Kidney (tissue), 14 donors: ENCODE data around the gene PNMA8B. TPM values are rescaled to one million over a fixed set of nuclear protein-coding genes. Genes with fewer than 3 reads are reported as not detected.

ENCODE experiments used
- DNase-seq, 5 donors: peaks; one replicate each; pipeline ENCODE4 v3.0.0-alpha.2; 2013 to 2020
- FAIRE-seq: peaks from 2 replicates; lab custom pipeline; 2012; peaks lifted over from hg19 to GRCh38; lab: Jason Lieb, UNC
- H3K27ac ChIP-seq, 2 donors: one replicate each; pipeline ENCODE4 v1.7.0; 2013; ENCODE audit warnings: low read depth in 2 of 2, low read length in 2 of 2, inconsistent platforms in 1 of 2
- H3K27me3 ChIP-seq: one replicate; pipeline ENCODE4 v1.7.1; 2013; ENCODE audit warnings: low read length, inconsistent platforms; ENCODE audit not compliant: control insufficient read depth, insufficient read depth
- H3K36me3 ChIP-seq, 3 donors: one replicate each; pipeline versions ENCODE4 v1.7.0 to v1.7.1; 2013; ENCODE audit warnings: low read length in 3 of 3, control low read depth in 1 of 3, inconsistent platforms in 1 of 3; ENCODE audit not compliant: insufficient read depth in 3 of 3, control insufficient read depth in 2 of 3
- H3K4me1 ChIP-seq, 3 donors: one replicate each; pipeline versions ENCODE4 v1.7.0 to v1.7.1; 2013; ENCODE audit warnings: low read length in 3 of 3, inconsistent platforms in 1 of 3, low read depth in 1 of 3; ENCODE audit not compliant: control insufficient read depth in 2 of 3, insufficient read depth in 2 of 3
- H3K4me3 ChIP-seq, 3 donors: one replicate each; pipeline versions ENCODE4 v1.7.0 to v1.8.1; 2013; ENCODE audit warnings: low read length in 3 of 3, control low read depth in 1 of 3, inconsistent platforms in 1 of 3
- H3K9ac ChIP-seq, 3 donors: one replicate each; pipeline versions ENCODE4 v1.7.0 to v1.7.1; 2013; ENCODE audit warnings: low read length in 3 of 3, control low read depth in 1 of 3, inconsistent platforms in 1 of 3
- H3K9me3 ChIP-seq, 3 donors: one replicate each; pipeline versions ENCODE4 v1.7.0 to v1.7.1; 2013; ENCODE audit warnings: low read length in 3 of 3, control low read depth in 1 of 3, inconsistent platforms in 1 of 3; ENCODE audit not compliant: control insufficient read depth in 2 of 3, insufficient read depth in 1 of 3
- intact Hi-C: fragments of 100-400 bp; cut with DNase I; formaldehyde crosslinking; loops from one replicate; pipeline ENCODE4 v1.11.1; 2022
- polyA plus RNA-seq: library from polyadenylated mRNA; stranded (reverse); fragments of 350-450 nt; fragmentation: Illumina TruSeq; extraction: RNeasy Lipid Tissue Mini Kit (QIAGEN cat#74804); gene quantifications from one replicate; pipeline ENCODE4 v1.2.3, GENCODE V29; 2014; ENCODE audit warnings: low read depth, low replicate concordance; ENCODE audit not compliant: insufficient read depth
- total RNA-seq: library from RNA; stranded (reverse); fragmentation: NEBNext Ultra II Directional; extraction: Animal tissue kit (Norgen Biotek cat#: 25700); gene quantifications from one replicate; pipeline ENCODE4 v1.2.1, GENCODE V29; 2021
- TF ChIP-seq, protein P1 (sequence below): IDR thresholded peaks from 3 replicates; pipeline ENCODE4 v1.5.1; 2012; ENCODE audit warnings: mild to moderate bottlenecking, moderate library complexity, borderline replicate concordance; ENCODE audit not compliant: insufficient read depth; ENCODE audit errors: extremely low read depth
- donor health status: control.
- donor health status: control.
- donor health status: control.
- donor health status: control.
- donor health status: control.
- donor health status: DM: yes; HTN: yes; CAD: no.
- donor health status: Normal renal cell carcinoma (clear cell type).

The PNMA8B gene
- total and polyA plus RNA-seq, 2 donors from 2014 or later, result 0.67 to 1.3 TPM

- H3K4me1 ChIP-seq, result no peaks in the 10 kb centered on the region
- FAIRE-seq (no peak), DNase-seq (no peak)
- H3K27ac ChIP-seq, result no peak overlapping the region
- no peaks in the 10 kb centered on the region for H3K9me3 ChIP-seq
- intact Hi-C loops, result no loop called here
- no peak overlapping the region for H3K9ac ChIP-seq
- no peak overlapping the region for H3K4me3 ChIP-seq
- TF ChIP-seq, protein P1, sequence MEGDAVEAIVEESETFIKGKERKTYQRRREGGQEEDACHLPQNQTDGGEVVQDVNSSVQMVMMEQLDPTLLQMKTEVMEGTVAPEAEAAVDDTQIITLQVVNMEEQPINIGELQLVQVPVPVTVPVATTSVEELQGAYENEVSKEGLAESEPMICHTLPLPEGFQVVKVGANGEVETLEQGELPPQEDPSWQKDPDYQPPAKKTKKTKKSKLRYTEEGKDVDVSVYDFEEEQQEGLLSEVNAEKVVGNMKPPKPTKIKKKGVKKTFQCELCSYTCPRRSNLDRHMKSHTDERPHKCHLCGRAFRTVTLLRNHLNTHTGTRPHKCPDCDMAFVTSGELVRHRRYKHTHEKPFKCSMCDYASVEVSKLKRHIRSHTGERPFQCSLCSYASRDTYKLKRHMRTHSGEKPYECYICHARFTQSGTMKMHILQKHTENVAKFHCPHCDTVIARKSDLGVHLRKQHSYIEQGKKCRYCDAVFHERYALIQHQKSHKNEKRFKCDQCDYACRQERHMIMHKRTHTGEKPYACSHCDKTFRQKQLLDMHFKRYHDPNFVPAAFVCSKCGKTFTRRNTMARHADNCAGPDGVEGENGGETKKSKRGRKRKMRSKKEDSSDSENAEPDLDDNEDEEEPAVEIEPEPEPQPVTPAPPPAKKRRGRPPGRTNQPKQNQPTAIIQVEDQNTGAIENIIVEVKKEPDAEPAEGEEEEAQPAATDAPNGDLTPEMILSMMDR, result no peak
- H3K36me3 ChIP-seq, result no peaks in the 10 kb centered on the region
- no peaks in the 10 kb centered on the region for H3K27me3 ChIP-seq
Measured at GRCh38 chr19:46454244-46454643, 41.4 kb downstream of the PNMA8B start.

DNA sequence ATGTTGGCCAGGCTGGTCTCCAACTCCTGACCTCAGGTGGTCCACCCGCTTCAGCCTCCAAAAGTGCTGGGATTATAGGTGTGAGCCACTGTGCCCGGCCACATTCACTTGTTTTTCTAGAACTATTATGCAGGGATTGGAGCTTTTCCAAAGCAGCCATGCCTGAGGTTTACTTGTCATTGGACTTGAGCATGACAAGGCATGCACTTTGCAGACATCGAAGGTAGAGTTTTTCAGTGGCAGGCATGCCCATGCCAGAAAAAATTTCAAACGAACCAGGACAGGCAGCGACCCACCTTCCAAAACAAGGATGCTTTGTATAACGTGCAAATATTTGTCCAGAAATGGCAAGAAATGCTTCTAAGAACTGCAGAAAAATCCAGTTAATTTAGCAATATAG lies 42.0 kb downstream of the PNMA8B start:
- H3K27ac ChIP-seq, result no peak overlapping the region
- H3K36me3 ChIP-seq, result no peaks in the 10 kb centered on the region
- H3K9ac ChIP-seq, result no peak overlapping the region
- no peaks in the 10 kb centered on the region for H3K27me3 ChIP-seq
- no peak overlapping the region for H3K4me3 ChIP-seq
- DNase-seq (no peak), FAIRE-seq (no peak)
- TF ChIP-seq, protein P1, result no peak
- H3K4me1 ChIP-seq, result no peaks in the 10 kb centered on the region
- no peaks in the 10 kb centered on the region for H3K9me3 ChIP-seq
- intact Hi-C loops, result no loop called here

DNA sequence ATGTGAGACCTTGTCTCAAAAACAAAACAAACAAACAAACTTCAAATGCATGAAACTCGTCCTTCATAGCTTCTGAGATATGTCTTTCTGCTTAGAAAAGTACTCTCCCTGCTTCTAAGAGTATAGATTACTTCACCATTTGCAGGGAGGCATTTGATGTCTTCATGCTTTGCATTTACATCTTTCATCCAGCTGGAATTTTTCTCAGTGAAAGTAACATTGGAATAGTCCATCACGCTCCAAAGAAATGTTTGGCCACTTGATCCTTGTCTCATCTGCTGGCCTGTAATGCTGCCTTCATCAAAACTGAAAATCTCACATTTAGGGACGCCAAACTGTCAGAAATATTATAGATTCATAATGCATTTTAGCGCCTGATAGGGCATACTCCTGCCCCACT lies 43.5 kb downstream of the PNMA8B start:
- Histone ChIP-seq H3K4me3 (no peak overlapping the region), H3K27ac (no peak overlapping the region), H3K9ac (no peak overlapping the region), H3K4me1 (no peaks in the 10 kb centered on the region), H3K36me3 (no peaks in the 10 kb centered on the region), H3K9me3 (no peaks in the 10 kb centered on the region), H3K27me3 (no peaks in the 10 kb centered on the region)
- DNase-seq, result no peak
- no peak for FAIRE-seq
- intact Hi-C loops, result no loop called here
- TF ChIP-seq, protein P1, result no peak

GRCh38 chr19:46451352-46451751 lies 44.3 kb downstream of the PNMA8B start:
- intact Hi-C loops, result no loop called here
- no peaks in the 10 kb centered on the region for H3K27me3 ChIP-seq
- no peaks in the 10 kb centered on the region for H3K36me3 ChIP-seq
- H3K9me3 ChIP-seq, result no peaks in the 10 kb centered on the region
- no peaks in the 10 kb centered on the region for H3K4me1 ChIP-seq
- H3K27ac ChIP-seq, result no peak overlapping the region
- no peak overlapping the region for H3K4me3 ChIP-seq
- DNase-seq (no peak), FAIRE-seq (no peak)
- TF ChIP-seq, protein P1, result no peak
- no peak overlapping the region for H3K9ac ChIP-seq
